HG03439 (cell line): ENCODE measurements around the gene PIP4K2C.
"Not testable (repeated sequence)": the region's sequence is repeated elsewhere in the genome, so short reads cannot be mapped to it uniquely, and the experiment has no call there.

ENCODE experiments used
- ATAC-seq: cut with Tn5 transposase; IDR thresholded peaks from one replicate; pipeline ENCODE4 v1.9.1; 2021; ENCODE audit warnings: mild to moderate bottlenecking, moderate library complexity; ENCODE audit not compliant: unreplicated experiment

The PIP4K2C gene

GRCh38 chr12:57558864-57559263 lies 32.1 kb upstream of the PIP4K2C start:
- no peak for ATAC-seq

- ATAC-seq: no peak
These were observed 30.5 kb upstream of the PIP4K2C start for GRCh38 chr12:57560516-57560915.

GRCh38 chr12:57561117-57561516 lies 29.9 kb upstream of the PIP4K2C start:
- not testable (repeated sequence) for ATAC-seq

- ATAC-seq: no peak
These were observed 27.6 kb upstream of the PIP4K2C start for GRCh38 chr12:57563358-57563757.

- no peak for ATAC-seq
These were observed 26.7 kb upstream of the PIP4K2C start for GRCh38 chr12:57564178-57564740.

- no peak for ATAC-seq
These were observed 22.2 kb upstream of the PIP4K2C start for GRCh38 chr12:57568838-57569237.

- ATAC-seq: no peak
These were observed 21.1 kb upstream of the PIP4K2C start for GRCh38 chr12:57569858-57570257.

- not testable (repeated sequence) for ATAC-seq
These were observed 20.6 kb upstream of the PIP4K2C start for GRCh38 chr12:57570438-57570837.

GRCh38 chr12:57571926-57572762 lies 18.8 kb upstream of the PIP4K2C start:
- no peak for ATAC-seq

- ATAC-seq: no peak
These were observed 16.2 kb upstream of the PIP4K2C start for GRCh38 chr12:57574795-57575194.

GRCh38 chr12:57575771-57576612 lies 15.0 kb upstream of the PIP4K2C start:
- no peak for ATAC-seq

- no peak for ATAC-seq
These were observed 14.3 kb upstream of the PIP4K2C start for GRCh38 chr12:57576613-57577160.

- ATAC-seq: no peak
These were observed 12.8 kb upstream of the PIP4K2C start for GRCh38 chr12:57577981-57578758.

- no peak for ATAC-seq
These were observed 12.0 kb upstream of the PIP4K2C start for GRCh38 chr12:57579011-57579410.

- no peak for ATAC-seq
These were observed 11.1 kb upstream of the PIP4K2C start for GRCh38 chr12:57579677-57580465.

GRCh38 chr12:57580466-57580795 lies 10.6 kb upstream of the PIP4K2C start:
- ATAC-seq: no peak

- no peak for ATAC-seq
These were observed 9.2 kb upstream of the PIP4K2C start for GRCh38 chr12:57581802-57582201.

- ATAC-seq: no peak
These were observed 8.6 kb upstream of the PIP4K2C start for GRCh38 chr12:57582440-57582839.

GRCh38 chr12:57583008-57583831 lies 7.8 kb upstream of the PIP4K2C start:
- peak; percentile 90 for ATAC-seq
